IPS DF 19.7 (cell line): Measurements from ENCODE around the gene TENM3.
A peak's percentile ranks its signal among the peaks of the same experiment; 100 is the strongest.

Experiments used
- DNase-seq: peaks from one replicate; pipeline ENCODE4 v3.0.0-alpha.2; 2013; ENCODE audit warnings: low read depth, low spot score

The TENM3 gene

DNA sequence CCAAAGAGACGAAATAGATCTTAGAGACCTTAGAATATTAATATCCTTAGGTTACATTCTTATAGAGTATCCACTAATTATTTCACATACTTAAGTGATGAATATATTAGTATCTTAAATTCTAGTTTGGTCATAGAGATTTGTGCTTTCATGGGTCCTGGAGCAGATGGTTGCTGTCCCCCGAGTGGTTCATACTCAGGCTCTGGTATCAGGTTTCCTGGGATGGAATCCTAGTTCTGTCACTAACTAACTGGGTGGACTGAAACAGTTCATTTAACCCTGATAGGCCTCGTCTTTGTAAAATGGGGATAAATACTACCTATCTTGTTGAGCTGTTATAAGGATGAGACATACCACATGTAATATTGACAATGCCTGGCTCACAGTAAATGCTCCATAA, 264.6 kb downstream of the TENM3 start:
- no peak for DNase-seq

DNA sequence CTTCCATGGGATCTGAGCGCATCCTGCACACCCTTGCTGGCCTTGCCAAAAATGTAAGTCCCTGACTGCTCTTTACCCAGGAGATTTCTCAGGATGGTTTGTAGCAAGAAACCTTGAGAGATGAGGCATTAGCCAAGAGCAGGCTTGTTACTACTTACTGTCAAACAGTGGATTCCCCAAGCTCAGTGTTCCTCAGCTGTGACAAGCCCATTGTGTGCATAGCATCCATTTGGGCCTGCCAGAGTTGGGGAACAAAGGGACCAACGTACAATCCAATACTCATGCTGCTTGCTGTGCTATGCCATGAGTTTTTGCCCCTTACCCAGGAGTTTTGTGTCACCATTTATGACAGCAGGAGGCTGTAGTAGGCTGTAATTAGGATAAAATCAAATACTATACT, 267.6 kb downstream of the TENM3 start:
- DNase-seq = no peak

DNA sequence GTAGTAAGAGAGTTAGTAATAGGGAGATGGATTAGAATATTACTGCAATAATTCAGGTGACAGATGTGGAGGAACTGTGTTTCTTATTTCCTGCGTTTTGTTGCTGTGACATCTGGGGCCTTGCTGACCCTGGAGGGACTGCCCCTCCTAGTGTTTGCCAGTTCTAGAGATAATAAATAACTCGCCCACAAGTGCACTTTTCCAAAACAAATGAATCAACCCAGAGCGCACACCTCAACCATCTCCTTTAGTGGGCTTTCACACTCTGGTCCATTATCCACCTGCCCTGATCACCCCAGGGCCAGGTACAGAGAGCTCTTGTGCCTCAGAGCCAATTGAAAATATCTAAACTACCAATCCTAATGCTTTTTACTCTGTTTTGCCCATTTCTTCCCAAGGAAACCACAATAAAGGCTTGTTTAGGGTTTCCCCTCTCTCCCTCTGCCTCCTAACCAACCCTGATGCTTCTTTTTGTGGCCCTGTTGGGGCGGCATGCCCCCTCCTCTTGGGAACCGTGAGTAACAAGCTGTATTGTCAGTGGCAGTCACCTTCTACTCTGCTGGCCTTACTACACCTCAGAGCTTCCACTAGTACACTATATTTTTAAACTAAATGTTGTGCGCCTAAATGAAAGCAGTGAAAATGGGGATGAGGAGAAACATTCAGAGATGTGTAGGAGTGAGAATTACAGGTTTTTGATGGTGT, 270.5 kb downstream of the TENM3 start:
- no peak for DNase-seq

DNA sequence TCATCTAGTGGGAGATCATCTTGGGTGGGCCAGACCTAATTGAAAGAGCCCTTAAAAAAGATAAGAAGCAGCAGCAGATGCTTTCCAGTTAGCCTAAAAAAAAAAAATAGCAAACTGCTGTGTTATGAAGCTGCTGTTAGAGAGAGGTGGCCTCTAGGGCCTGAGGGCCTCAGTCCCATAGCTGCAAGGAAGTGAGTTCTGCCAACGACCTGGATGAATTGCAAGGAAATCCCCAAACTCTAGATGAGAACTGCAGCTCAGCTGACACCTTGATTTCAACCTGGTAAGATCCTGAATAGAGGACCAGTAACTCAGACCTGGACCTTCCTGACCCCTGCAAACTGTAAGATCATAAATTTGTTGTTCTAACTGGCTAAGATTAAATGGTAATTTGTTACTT, 275.2 kb downstream of the TENM3 start:
- DNase-seq = no peak

DNA sequence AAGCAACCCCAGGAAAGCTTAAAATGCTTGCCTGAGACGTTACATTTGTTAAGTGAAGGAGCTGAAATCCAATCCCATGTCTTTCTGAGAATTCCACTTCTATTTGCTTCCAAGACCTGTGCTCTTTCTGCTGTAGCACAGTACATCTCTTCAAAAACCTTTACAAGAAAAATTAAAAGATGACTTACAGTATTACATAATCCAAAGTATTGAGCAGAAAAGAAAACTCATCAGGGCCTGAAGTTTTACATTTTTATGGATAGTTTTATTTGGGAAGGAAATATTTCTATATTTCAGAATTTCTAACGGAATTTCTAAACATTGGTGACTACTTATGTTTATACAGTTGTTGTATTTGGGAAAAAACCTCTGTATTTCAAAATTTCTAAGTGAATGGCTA, 276.3 kb downstream of the TENM3 start:
- no peak for DNase-seq

DNA sequence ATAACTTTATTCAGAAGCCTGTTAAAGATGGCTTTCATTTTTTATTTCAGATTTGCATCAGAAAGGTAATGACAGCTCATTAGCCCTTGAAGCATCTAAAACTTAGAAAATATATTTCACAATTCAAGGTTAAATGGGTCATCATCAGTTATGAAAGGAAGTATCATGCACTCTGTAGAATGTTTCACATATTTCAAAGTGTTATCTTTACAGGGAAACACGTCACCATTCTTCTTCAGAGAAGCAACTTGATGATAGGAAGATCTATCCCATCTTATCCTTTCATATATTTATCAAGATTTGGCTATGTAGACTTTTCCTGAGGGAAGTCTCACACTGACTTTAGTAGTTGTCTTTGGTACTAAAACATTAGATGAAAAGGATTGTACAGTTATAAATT, 277.8 kb downstream of the TENM3 start:
- DNase-seq = no peak

DNA sequence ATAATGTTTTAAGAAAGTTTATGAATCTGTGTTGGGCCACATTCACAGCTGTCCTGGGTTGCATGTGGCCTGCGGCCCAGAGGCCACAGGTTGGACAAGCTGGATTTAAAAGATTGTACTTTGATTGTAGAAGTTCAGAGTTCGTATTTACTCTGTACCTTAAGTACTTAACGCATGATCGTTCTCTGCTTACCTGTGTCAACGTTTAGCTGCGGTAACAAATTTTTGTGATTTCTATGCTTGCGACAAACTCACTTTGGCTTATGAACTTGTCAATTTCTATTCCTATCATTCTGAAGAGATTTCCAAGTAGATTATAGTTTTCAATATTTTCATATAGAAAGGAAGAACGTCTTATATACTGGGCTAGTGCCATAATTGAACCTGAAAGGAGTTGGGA, 285.6 kb downstream of the TENM3 start:
- DNase-seq = no peak

DNA sequence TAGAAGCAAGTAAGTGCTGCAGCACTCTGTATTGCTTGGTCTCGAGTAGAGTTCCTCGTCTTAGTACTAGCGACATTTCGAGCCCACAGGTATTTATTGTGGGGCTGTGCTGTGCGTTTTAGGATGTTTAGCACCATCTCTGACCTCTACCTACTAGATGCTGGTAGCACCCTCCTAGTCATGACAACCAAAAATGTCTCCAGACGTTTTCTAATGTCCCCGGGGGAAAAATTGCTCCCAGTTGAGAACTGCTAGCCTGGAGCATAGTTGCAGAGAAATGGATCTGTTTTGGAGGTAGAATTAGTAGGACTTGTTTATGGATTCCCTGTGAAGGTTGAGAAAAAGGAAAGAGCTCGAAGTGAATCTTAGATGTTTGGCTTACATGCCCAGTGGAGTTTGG, 287.2 kb downstream of the TENM3 start:
- DNase-seq = no peak

DNA sequence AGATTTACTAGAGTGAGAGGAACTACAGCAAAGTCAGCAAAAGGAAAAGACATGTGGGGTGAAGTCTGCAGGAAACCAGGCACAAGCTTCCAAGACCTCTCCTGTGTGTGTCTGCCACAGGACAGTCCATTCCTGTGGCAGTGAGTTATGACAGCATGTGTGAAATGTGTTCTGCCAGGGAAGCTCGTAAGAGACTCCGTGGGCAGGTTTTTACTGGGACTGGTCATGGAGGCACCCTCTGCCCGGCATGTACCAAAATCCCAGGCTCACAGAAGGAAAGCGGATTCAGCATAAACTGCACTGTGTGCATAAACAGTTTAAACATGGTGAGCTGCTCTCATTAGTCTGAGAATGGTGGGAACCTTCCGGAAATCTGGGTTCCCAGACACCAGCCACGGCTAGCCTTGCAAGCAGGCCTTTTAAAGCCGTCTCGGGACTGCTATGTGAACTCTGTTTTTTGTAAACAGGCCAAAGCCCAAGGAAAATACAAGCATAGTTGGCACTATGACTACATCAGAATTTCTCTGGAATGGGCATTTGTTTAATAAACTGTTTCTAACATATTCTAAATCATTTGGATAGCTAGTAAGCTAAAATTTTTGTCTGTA, 288.5 kb downstream of the TENM3 start:
- DNase-seq = no peak

DNA sequence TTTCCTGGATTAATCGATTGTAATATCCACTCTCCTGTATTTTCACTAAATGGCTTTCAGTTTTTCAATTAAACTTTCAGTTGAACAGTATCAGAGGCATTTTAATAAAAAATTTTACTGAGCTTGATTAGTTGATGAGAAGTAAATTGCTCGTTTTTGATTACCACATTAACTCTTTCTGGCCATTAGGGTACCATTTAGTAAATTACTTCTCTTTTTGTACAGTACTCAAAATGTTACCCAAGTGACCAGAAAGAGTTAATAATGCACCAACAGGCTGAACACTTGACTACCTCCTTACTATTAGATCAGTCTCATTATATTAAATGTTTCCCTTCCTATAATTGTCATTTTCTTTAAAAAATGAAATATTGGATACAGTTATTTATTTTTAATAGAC, 289.2 kb downstream of the TENM3 start:
- DNase-seq = no peak

DNA sequence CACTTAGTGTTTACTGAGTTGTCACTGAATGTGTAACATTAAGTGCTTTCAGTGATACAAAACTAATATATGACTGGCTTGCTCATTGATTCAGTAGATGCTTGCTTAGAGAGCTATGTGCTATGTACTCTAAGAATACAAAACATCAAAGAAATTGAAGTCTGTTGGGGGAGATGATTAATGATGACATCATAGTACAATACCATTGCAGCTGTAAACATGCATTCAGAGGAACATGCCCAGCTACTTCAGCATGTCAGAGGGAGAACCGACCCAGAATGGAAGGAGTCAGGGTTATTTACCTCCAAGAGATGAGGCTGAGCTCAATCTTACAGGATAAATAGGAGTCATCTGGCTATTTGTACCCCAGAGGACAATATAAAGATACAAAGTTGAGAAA, 290.8 kb downstream of the TENM3 start:
- no peak for DNase-seq

DNA sequence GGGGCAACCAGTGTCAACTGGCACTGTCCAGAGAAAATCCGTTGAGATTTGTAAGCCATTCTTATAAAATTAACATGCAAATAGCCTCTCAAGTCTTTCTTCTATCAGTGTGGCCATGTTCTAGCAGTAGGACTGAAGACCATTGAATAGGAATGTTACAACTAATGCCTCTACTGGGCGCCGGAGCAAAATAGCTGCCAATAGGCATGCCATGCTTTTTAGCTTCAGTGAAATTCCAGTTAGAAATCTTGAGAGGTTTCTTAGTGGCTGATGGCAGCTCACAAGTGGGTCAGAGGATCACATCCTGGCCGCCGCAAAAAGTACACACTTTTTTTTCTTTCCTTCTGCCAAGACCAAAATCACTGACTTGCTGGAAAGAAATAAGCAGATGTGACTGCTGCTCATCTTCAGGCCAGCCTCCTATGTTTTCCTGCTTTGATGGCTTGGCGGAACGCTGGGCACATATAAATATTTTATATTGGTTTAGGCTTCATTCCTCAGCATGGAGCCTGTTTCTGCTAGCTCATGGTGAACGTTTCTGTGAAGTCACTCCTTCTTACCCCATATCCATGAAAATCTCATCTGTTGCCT, 293.1 kb downstream of the TENM3 start:
- no peak for DNase-seq

DNA sequence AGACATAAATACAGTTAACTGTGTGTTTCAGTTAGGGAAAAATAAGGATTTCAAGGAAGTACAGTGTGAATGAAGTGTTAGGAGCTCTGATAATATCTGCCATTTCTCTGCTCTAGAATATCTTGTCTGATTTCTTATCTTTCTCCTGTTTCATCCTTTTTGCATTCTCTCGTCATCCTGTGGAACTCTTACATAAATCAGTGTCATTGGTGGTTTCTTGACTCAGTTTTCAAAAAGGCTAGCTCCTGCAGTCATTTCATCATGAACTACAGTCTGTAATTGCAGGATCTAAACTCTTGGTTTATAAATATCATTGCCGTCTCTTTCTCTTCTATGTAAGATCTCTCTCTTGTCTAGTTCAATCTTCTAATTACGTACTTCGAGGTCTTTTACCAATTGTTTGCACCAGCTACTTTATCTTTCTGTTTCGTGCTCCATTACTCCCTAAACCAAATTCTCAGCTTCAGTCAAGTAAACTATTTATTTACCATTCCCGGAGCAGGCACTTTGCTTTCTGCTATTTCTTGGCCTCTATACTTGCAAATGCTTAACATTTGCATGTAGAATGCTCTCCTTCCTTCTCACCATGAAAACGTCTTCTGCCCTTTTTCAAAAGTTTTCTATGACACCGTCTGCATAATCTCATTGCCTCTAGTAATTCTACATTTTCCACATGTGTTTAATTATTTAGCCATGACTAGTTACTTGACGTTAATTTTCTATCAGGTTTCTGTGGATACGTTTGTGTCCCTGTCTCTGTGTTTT, 294.0 kb downstream of the TENM3 start:
- DNase-seq = no peak

DNA sequence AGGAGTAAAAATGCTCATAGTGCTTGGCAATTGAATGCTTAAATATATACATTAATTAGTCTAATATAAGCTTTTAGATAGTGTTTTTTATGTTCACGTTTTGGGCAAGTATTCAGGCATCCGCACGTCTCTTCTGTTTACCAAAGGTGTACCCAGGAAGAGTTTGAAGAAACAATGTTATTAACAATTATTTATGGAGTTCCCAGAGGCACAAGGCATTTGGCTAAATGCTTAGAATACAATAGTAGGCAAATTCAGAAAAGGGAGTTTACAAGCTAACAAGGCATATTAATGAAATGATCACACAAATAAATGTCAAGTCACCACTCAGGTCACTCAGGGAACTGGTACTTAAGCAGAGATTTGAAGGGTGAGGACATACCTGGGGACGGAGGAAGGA, 294.8 kb downstream of the TENM3 start:
- no peak for DNase-seq

DNA sequence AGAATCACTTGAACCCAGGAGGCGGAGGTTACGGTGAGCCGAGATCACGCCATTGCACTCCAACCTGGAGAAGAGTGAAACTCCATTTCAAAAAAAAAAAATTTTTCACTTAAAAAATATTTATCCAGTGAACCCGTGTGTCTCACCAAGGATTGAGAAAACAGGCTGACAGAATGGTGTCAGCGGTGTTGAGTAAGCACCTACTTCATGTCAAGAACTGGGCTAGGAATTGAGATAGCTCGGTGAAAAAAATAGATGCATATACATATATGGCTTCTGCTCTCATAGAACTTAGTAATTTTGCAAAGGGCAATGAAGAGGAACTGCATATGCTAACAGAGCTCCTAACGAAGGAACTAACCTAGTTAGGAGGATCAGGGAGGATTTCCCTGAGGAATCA, 297.3 kb downstream of the TENM3 start:
- DNase-seq = no peak

DNA sequence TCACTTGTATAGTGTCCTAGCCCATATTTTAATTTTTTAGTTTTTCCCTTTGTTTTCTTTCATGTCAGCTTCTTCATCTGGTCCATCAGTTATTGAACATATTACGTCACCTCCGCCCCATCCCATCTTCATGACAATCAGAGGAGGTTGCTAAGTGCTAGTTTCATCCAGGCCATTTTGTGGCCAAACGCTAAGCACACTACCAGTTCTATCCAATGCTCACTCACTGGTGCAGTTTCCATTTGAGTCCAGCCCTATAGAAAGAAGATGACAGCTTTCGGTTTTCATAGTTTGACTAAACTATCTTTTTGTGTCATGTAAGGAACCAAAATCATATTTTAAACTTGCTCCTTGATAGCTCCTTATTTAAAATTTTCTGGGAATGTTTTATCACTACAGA, 304.2 kb downstream of the TENM3 start:
- DNase-seq = no peak

DNA sequence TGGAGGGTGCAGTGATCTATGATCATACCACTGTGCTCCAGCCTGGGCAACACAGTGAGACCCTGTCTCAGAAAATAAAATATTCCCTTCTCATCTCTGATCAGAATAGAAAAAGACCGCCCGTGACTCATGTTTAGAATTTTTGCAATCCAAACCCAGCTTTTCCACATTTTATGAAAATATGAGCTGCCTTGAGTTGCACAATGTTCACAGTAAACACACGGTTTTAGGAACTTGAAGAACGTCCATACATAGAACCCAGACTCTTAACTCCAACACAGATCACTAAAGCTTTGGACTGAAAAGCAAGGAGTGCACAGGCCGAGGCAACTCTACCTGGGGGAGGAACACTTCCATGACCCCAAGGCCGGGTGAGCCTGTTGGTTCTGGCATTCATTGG, 305.0 kb downstream of the TENM3 start:
- DNase-seq = no peak

DNA sequence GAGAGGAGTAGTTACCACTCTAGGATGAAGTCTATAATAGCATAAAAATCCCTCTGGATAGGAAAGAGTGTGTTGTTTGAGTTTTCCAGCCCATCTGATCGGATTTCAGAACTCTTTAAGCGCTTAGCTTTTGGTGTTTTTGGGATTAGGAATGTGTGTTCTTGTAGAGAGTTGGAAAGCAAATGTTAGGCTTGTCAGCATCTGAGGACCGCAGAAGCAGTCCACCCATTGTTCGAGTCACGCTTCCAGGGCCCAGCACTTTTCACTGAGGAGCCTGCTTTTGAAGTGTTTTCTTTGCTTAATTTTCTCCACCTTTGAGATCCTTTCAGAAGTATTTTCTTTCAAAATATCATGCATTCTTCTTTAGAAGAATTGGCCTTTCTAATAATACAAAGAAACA, 306.2 kb downstream of the TENM3 start:
- no peak for DNase-seq

DNA sequence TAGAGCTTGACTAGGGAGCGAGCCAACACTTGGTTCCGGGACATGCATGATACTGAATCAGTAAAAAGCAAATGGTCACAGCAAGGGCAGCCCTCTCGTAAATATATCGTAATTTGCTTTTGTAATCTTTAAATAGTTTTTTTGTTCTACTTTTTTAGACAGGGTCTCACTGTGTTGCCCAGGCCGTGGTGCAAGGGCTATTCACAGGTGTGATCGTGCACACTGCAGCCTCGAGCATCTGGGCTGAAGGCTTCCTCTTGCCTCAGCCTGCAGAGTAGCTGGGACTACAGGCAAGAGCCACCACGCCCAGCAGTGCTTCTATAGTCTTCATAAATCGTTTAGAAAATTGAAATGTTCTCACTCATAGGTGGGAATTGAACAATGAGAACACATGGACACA, 309.7 kb downstream of the TENM3 start:
- no peak for DNase-seq

DNA sequence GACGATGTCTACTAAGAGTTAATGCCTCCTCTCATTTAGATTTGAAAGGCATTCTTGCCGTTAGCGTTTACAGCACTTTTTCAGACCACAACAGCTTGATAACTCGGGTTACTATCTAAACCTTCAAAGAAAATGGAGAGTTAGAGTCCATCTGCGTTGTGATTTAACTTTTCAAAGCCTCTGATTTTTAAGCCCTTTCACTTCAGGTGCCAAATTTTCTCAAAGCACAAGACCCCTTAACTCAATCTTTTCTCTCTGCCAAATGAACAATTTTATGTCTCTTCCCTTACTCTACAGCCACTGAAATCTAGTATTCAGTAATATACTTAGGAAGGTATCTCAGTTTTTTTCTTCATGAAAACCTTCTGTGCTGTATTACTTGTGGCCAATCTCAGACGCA, 310.5 kb downstream of the TENM3 start:
- DNase-seq = no peak

DNA sequence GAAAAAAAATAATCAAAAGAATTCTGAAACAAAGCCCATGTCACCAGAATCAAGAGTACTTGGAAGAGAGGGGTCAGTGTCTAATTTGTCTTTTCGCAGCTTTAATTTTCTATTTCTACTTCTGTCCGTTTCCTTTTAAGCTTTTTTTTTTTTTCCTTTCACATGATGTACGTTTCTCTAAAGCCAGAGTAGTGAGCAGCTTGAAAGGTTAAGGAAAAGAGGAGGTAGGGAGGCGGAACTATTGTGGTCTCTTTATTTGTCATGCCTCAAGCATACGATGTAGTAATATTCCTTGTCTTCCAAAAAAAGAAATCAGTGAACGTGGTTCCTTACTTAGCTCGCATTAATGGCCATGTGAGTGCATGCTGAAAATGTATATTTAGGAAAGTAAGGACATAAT, 311.5 kb downstream of the TENM3 start:
- DNase-seq = no peak

DNA sequence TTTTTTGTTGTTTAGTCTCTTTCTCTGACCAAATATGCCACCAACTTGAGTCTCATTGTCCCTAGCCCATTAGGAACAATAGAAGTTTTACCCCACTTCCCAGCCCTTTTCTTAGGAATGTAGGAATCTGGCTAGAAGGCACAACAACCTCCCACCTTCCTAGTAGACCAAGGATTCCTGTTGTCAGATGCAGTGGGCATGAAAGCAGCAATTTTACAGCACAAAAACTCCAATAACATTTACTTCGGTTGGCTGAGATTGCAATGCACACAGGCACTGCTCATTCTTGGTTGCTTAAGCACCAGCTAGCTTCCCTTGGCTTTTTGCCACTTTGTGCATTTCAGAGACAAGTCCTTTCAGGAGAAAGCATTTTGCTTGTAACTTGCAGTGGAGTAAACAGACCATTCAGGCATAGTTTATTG, 312.8 kb downstream of the TENM3 start:
- peak; percentile 82 for DNase-seq

DNA sequence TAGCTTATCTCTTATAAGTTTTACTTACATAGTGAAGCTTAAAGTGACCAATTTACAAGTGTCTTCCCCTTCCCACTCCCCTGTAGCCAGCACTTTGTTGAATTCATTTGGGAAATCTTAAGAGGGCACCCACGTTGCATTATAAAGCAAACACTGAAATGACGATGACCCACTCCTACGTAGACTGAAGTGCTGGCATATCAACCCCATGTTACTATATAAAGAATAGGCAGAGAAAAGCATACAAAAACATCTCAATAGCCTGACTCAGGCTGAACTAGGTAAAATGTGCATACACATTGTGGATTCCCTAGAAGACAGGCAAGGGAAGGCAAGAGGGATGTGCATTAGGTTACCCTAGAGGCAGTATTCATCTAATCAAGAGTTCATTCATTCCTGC, 313.4 kb downstream of the TENM3 start:
- no peak for DNase-seq
